CD4-positive, alpha-beta T cell treated with Interleukin-15 for 1 hour (primary cell): ENCODE measurements around the gene SULT2B1.
"Not testable (repeated sequence)": the region's sequence is repeated elsewhere in the genome, so short reads cannot be mapped to it uniquely, and the experiment has no call there.

Experiments
- DNase-seq: peaks from one replicate; pipeline ENCODE4 v3.0.0-alpha.2; 2020

Gene SULT2B1

DNA sequence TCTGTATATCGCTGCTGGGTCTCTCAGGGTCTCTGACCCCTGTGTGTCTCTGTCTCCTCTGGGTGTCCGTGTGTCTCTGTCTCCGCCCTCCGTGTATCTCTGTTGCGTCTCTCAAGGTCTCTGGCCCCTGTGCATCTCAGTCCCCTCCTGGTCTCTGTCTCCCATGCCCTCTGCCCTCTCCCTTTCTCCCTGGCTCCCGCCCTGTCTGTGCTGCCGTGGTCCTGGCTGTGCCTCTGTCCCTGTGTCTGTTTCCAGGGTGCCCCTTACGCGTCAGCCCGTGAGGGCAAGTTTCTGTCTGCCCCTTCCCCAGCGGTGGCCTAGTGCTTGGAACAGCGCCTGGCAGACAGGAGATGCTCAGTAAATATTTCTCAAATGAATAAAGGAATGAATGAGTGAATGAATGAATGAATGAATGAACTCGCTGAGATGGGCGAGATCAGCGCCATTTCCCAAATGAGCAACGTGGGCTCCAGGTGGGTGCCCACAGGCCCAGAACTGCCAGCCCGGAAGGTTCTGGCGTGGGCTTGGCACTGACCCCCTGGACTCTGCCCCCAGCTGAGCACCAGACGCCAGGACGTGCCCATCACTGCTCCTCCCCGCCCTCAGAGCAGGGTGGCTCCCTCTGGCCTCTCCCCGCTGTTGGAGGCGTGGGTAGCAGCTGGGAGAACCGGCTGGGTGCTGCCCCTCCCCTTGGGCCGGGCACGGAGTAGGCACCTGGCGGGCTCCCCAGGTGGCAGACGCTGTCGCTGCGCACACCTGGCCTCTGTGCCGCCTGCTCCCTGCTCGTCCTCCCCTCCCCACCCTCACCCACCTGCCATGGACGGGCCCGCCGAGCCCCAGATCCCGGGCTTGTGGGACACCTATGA lies at the start of gene SULT2B1:
Gene SULT2B1, plus strand, starts transcription at position 736 of the 866 bp plus-strand sequence. Its CDS starts 81 bp downstream, at position 817.
- no peak for DNase-seq

DNA sequence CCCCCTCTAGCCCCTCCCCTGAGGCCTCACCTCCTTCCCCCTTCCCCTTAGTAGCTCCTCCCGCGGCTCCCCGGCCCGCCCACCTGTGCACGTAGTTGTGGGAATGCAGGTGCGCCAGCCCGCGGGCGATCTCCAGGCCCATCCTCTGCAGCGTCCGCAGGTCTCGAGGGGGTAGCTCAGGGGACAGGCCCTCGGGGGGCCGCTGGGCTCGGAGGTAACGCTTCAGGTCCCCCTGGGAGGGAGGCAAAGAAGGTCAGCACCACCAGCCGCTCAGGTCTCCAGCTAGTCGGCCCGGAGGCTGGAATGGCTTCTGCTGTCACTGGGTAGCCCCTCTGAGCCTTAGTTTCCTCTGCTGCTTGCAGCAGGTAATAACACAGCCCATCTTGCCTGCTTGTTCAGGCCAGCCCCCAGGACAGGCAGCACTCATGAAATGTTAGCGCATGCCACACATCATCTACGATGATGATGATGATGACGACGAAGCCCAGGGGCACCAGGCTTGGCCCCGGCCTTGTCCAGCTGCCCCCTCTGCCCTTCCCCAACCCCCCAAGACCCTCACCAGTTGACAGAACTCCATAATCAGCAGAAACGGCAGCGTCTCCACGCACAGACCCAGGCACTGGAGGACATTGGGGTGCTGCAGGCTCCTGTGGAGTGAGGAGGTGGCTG lies 49.5 kb upstream of the SULT2B1 start:
- DNase-seq = no peak

DNA sequence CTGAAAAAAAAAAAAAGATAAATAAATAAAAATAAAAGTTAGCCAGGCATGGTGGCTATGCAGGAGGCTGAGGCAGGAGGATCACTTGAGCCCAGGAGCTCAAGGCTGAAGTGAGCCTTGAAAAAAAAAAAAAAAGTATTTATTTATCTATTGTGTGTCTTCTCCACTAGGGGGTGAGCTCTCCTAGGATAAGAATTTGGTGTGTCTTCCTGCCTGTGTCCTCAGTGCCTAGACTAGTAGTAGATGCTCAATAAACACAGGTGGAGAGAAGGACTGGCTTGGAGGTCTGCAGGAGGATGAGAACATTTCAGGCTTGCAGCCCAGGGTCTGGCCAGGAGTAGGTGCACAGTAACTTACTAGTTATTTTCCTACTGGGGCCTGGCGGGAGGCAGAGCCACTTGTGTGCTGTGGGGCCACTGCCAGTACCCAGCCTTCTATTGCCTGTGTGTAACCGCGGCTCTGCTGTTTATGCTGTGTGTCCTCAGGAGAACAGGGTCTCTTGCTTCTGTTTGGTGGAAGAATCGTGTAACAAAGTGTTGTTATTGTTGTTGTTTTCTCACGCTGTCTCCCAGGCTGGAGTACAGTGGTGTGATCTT lies 45.7 kb upstream of the SULT2B1 start:
- no peak for DNase-seq

DNA sequence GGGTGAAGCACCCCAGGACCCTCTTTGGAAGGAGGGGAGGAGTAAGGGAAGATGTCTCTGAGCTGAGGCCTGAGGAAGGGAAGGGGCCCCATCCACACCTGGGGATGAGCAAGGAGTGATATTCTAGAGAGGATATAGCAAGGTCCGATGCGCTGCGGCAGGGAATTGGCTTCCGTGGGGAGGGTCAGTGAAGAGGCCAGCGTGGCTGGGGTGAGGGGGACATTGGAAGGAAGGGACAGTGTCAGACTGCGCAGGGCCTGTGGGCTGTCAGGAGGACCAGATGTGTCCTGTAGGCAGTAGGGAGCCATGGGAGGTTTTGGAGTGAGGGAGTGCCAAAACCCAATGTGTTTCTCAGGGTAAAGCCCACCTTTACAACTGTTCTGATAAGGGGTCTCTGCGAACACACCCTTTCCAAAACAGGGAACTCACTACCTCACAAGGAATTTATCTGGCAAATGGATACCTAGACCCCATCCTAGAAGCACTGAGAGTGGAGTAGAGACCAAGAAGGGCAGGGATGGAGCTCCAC lies 44.0 kb upstream of the SULT2B1 start:
- DNase-seq = no peak

DNA sequence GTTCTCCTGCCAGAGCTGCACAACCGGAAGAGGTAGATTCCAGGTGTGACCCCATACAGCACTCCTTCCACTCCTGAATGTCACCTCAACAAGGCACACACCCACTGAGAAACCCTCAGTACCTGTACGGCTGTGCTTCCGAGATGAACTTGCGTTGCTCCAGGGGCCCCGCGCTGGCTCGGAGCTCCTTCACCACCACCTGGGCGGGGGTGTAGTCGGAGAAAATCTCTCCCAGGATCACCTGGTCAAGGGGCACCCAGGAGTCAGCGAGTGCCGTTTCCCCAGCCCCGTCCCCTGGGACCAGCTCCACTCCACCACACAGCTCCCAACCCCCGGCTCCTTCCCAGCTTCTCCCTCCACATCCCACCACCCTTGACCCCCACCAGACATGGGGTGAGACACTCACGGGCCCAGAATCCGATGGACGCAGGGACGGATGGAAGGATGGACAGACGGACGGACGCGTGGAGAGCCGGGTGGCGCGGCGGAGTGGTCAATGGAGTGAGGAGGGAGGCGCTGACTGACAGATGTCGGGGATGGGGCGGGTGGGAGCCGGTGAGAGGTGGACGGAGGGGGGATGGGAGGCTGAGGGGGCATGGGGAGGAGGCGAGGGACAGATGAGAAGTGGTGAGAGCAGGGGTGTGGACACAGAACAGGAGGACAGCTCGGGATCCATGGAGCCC lies 43.1 kb upstream of the SULT2B1 start:
- DNase-seq = no peak

DNA sequence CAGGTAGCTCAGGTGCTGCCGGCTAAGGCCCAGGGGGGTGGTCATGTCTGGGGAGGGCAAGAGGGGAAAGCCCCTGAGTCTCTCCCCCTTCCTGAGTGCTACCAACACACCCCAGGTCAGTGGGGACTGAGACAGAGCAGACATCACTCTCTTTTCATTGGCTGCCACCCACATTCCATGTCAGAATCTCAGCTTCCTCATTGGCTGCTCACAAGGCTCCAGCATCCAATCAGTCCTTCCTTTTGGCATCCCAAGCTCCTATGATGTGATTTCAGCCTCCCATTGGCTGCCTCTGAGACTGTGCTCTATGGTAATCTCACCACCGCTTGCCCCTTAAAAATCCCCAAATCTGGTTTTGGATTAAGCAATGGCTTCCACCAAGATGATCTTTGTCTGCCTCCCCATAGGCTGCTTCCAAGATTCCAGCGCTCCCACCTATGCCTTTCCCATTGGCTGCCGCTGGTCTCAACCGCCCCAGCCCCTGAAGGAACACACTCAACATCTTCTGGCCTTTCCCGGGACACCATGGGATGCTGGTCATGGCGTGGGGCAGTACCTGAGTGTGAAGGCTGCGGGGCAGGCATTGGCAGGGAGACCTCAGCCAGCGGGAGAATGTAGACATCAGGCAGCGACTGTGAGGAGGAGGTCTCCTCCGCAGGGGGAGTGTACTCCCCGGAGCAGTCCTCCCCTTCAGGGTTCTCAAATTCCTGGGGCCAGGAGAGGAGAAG lies 42.3 kb upstream of the SULT2B1 start:
- no peak for DNase-seq

DNA sequence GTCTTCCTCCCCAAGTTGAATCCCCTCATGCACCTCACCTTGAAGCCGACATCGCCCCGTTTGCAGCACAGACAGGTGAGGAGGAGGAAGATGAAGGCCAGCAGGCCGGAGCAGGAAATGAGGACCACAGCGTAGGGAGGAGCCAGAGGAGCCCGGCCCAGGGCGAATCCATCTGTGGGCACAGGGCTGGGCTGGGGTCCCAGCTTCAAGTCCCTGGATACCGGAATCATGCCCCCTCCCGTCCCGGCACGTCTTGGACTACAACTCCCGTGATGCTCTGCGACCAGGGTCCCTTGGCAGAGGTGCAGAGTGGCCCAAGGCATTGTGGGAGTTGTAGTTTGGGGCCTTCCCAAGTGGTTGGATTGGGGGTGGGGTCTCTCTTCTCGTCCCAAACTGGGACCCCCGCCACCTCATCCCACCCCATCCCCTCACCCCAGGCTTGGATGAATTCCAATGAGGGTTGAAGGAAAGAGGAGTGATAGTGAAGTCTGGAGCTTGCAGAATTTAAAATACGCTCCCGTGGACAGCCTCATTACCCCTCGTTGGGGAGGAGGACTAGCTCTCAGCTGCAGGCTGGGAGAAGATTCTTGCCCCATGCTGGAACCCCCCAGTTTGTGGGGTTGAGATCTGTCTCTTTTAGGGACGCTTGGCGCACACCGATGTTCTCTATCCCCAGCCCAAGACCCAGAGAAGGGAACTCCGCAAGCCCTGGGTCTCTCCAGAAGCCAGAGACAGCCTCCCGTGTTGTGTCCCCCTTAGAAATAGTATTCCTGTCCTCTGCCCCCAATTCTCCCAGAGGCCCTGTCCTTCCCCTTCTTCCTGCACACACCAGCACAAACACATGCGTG lies 41.3 kb upstream of the SULT2B1 start:
- peak; percentile 68 for DNase-seq

DNA sequence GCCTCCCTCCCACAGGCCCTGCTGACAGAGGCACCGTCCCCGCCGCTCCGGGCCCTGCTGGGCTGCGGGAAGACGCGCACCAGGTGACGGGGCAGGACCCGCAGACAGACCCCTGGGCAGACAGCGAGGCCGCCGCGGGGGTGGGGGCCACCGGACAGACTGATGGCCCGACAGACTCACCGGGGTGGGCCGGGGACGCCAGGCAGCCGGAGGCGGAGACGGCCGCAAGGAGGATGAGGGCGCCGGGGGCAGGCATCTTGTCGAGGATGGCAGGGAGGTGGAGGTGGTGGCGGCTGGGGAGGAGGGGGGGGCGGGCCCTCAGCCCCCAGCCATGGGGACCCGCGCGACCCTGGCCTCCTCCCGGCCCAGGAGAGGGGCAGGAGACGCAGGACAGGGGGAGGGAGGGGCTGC lies 40.6 kb upstream of the SULT2B1 start:
- no peak for DNase-seq

DNA sequence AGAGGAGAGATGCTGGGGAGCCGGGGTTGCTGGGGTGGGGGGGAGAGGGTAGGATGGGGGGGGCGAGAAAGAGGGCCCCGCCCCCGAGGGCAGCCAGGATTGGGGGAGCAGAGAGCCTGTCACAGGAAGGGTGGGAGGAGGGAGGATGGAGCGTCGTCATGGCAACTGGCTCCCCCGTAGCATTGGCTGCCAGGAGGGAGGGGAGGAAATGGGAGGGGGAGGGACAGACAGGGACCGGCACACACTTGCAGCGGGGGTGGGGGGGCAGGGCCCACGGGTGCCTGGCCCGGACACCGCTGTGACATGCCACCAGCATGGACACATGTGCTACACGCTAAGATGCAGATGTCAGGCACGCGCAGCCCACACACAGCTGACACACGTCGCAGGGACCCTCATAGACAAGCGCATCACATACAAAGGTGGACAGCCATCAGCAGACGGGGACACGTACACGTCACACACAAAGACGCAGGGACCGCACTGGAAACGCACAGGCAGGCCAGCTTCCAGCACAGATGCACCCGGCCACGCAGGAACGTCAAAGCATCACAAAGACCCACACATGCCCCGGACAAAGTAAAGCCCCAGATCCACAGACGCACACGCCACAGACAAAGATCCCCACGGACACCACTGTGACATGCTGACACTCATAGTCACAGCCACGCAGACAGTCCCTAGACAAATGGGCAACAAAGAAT lies 40.0 kb upstream of the SULT2B1 start, which contains the start of gene LMTK3:
Gene LMTK3, minus strand, starts transcription at position 36 of the 704 bp plus-strand sequence. CDS start 259 bp downstream, outside the sequence.
- DNase-seq = peak; percentile 92

DNA sequence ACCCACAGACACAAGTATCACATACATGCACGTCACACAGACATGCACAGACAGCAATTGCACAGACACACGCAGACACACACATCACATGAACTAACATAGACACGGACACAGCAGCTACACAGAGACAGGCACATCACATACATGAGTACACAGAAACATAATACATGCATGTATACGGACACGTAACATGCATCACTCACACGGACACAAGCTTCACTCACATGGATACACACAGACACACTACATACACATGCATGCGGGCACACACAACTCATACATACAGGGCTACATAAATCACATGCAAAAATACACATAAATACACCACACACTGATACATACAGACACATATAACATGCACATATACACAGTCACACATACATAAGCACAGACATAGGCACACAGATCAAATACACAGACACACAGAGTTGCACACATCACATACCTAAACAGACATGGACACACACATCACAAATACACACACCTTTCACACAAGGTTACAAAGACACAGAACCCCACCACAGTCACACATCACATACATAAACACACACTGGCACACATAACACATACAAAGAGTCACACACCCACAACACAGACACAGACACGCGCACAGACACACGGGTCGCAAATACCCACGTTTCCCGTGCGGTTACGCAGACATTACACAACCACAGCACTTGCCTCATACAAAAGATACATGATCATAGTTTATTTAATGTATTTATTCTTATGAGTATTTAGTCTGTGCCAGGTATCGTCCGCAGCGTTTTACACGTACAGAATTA lies 39.3 kb upstream of the SULT2B1 start:
- DNase-seq = no peak

DNA sequence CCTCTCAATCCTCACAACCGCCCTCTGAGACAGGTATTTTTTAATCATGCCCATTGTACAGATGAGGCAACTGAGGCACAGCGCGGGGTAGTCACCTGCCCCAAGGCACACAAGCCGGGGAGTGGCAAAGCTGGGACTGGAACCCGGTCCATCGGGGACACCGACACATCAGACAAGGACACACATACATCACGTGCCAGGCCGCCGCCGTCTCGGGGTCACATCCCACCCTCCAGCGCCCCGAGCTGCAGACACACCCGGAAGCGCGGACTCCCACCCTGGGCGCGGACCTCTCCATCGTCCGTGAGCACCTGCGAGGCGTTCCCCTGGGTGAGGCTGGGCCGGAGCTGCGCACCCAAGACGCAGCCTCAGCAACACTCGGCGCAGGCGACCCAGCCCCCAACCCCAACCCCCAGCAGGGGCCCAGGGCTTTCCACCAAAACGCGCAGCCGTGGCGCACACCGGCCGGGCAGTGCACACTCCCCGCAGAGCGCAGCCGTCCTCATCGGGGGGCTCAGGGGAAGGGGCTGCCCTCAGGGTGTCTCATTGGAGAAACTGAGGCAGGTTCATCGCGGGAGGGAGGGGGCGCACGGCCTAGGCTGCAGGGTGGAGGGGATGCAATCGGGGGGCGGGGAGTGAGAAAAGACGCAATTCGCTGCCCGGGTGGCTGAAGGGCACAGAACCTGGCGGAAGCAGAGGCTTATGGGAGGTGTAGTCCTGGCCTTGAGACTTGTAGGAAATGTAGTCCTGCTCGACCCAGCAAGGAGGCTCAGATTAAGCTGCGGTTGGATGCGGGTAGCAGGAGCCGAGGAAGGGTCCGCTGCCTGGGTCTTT lies 38.5 kb upstream of the SULT2B1 start:
- DNase-seq = peak; percentile 78

DNA sequence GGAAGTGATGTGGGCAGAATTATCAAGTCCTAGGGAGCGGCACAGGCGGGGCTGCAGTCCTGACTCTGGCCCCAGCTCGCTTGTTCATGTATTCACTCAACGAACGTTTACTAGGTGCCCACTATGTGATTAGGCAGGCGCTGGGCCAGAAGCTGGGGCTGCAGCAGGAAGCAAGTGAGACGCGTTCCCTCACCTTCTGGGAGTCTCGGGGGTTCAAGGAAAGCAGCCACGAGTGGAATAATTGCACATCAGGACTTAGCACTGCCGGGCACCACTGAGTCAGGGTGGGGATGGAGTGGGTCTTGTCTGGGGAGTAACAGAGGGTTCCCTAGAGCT lies 37.9 kb upstream of the SULT2B1 start:
- no peak for DNase-seq

DNA sequence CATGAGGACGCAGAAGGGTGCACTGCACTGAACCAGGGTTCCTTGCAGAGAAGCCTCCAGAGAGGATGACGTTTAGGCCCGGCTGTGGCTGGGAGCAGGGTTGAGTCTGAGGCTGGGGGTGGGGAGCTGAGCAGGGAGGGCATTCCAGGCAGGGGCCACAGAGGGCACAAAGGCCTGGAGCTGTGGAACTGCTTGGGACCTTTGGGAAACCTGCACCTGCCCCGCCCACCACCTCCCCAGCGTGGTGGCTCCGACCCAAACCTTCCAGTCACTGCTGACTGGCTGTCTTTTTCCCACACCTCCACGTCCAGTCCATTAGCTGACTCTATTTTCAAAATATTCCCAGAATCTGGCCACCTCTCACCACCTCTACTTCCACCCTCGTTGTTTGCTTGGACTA lies 35.4 kb upstream of the SULT2B1 start:
- no peak for DNase-seq

DNA sequence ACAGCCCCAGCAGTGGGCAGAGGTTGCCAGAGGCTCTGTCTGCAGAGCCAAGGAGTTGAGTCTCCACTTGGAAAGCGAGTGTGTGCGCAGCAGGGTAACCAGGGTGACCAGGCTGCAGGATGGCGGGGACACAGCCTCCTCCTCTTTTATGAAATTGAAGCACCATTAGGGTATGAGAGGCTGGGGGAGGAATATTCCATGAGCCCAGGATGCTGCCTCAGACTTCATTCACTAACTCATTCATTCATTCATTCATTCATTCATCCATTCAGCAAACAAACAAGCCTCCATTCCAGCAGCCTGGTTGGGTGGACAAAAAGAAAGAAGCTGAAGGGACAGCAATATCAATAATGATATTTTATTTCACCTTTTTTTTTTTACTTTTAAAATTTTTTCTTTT lies 33.8 kb upstream of the SULT2B1 start:
- no peak for DNase-seq

DNA sequence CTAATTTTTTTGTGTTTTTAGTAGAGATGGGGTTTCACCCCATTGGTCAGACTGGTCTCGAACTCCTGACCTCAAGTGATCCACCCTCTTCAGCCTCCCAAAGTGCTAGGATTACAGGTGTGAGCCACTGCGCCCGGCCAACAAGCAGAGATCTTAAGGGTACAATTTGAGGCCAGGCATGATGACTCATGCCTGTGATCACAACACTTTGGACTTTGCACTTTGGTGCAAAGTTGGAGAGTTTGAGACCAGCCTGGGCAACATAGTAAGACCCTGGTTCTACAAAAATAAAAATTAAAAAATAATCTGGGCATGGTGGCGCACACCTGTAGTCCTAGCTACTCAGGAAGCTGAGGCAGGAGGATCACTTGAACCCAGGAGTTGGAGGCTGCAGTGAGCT lies 32.5 kb upstream of the SULT2B1 start:
- DNase-seq = not testable (repeated sequence)

DNA sequence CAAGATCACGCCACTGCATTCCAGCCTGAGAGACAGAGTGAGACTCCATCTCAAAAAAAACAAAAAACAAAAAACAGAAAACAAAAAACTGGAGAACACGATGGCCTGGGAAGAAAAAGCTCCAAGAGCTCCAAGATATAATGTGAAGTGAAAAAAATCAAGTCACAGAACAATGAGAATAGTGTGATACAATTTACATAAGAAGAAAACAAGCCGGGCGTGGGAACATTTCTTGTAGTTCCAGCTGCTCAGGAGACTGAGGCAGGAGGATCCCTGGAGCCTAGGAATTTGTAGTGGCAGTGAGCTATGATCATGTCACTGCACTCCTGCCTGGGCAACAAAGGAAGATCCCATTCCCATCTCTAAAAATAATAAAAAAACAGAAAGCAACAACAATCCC lies 31.8 kb upstream of the SULT2B1 start:
- DNase-seq = no peak

DNA sequence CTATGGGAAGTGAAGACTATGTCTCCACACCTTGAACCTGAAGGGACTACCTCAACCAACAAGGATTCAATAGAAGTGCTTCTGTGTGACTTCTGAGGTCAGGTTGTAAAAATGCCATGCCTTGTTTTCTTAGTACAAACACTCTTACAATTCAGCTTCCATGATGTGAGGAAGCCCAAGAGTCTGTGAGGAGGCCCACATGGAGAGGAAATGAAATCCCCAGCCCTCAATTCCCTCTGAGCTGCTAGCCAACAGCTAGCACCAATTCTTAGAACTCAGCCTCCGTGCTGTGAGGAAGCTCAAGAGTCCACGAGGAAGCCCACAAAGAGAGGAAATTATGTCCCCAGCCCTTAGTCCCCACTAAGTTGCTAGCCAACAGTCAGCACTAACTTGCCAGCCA lies 27.8 kb upstream of the SULT2B1 start:
- no peak for DNase-seq

DNA sequence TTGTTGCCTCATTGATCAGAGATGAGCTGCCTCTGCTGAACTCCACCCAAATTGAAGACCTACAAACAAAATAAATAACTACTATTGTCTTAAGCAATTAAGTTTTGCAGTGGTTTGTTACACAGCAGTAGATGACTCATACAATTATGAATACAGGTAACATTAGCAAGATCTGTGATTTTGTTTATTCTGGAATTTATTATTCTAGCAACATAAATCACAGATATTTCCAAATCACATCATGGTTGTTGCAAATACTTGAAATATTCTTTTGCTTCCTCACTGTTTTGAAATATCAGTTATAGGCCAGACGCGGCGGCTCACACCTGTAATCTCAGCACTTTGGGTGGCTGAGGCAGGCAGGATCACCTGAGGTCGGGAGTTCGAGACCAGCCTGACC lies 27.2 kb upstream of the SULT2B1 start:
- DNase-seq = no peak

DNA sequence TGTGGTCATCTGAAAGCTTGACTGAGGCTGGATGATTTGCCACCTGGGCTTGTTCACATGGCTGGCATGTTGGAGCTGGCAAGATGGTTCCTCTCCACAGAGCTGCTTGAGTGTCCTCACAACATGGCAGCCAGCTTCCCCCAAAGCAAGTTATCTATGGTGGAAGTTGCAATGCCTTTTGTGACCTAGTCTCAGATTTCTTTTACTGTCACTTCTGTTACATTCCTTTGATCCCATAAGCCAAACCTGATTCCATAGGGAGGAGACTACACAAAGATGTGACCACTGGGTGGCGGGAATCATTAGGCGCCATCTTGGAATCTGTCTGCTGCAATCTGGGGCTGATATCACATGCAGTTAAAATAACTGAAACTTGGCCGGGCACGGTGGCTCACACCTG lies 22.8 kb upstream of the SULT2B1 start:
- DNase-seq = no peak
